IPS DF 6.9 (cell line): Measurements from ENCODE around the gene NFKBIB.
"Not testable (repeated sequence)": the region's sequence is repeated elsewhere in the genome, so short reads cannot be mapped to it uniquely, and the experiment has no call there.

Source experiments
- DNase-seq: peaks from one replicate; pipeline ENCODE4 v3.0.0-alpha.2; 2013; ENCODE audit warnings: low read depth, low spot score
- H3K27ac ChIP-seq: one replicate; pipeline ENCODE4 v1.5.1; 2013; ENCODE audit warnings: low read length, control low read depth
- H3K27me3 ChIP-seq: 2 replicates; pipeline ENCODE4 v1.6.1; 2013; ENCODE audit warnings: mild to moderate bottlenecking, low read length; ENCODE audit not compliant: control insufficient read depth, insufficient read depth
- H3K36me3 ChIP-seq: 2 replicates; pipeline ENCODE4 v1.6.1; 2013; ENCODE audit warnings: low read length; ENCODE audit not compliant: control insufficient read depth, insufficient read depth
- H3K4me1 ChIP-seq: 2 replicates; pipeline ENCODE4 v1.6.1; 2013; ENCODE audit warnings: low read length; ENCODE audit not compliant: control insufficient read depth, insufficient read depth
- H3K4me3 ChIP-seq: 2 replicates; pipeline ENCODE4 v1.5.1; 2013; ENCODE audit warnings: mild to moderate bottlenecking, low read length
- H3K9me3 ChIP-seq: 2 replicates; pipeline ENCODE4 v1.6.1; 2013; ENCODE audit warnings: low read length, inconsistent platforms; ENCODE audit not compliant: control insufficient read depth, insufficient read depth
- WGBS: extraction: QIAGEN DNeasy Blood & Tissue Kit; methylation state at CpG from one replicate; pipeline ENCODE4 v1.1.7; 2013; ENCODE audit warnings: mixed read lengths, missing lambda C conversion rate; ENCODE audit not compliant: insufficient read length, insufficient coverage; 5-methylcytosine and 5-hydroxymethylcytosine counted together

Gene NFKBIB

DNA sequence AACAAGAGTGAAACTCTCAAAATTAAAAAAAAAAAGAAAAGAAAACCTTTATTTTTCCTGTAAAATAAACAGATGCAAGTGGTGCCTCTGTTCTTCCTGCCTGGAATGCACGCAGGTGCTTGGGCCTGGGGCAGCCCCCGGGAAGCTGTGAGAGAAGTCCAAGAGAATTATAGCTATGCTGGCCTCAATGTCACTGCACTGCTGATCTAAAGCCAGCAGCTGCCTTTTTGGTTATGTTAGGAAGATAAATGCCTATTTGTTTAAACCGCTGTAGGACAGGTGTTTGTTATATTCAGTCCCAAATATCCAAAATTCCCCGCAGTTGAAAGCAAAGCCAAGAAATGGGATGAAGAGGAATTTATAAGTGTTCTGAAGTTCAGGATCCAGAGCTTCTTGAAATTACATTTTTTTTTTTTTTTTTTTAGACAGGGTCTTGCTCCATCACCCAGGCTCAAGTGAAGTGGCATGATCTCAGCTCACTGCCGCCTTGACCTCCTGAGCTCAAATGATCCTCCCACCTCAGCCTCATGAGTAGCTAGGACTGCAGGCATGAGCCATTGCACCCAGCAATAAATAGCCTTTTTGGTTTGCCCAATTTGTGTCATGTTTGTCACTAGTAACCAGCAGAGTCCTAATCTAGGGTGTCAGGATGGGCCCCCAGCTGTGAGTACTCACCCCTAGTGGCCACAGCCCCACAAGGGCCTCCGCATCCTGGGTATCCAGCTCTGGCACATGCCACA is 23.9 kb upstream of the NFKBIB start:
- Histone ChIP-seq H3K4me1 (peaks cover 3% of the 10 kb centered on the region; the same call in 1 of the 2 replicates), H3K9me3 (no peaks in the 10 kb centered on the region), H3K36me3 (no peaks in the 10 kb centered on the region), H3K27ac (no peak overlapping the region), H3K27me3 (no peaks in the 10 kb centered on the region), H3K4me3 (no peak overlapping the region)
- no peak for DNase-seq
- no CpG with 5 or more reads among the region's 6 CpGs for WGBS

DNA sequence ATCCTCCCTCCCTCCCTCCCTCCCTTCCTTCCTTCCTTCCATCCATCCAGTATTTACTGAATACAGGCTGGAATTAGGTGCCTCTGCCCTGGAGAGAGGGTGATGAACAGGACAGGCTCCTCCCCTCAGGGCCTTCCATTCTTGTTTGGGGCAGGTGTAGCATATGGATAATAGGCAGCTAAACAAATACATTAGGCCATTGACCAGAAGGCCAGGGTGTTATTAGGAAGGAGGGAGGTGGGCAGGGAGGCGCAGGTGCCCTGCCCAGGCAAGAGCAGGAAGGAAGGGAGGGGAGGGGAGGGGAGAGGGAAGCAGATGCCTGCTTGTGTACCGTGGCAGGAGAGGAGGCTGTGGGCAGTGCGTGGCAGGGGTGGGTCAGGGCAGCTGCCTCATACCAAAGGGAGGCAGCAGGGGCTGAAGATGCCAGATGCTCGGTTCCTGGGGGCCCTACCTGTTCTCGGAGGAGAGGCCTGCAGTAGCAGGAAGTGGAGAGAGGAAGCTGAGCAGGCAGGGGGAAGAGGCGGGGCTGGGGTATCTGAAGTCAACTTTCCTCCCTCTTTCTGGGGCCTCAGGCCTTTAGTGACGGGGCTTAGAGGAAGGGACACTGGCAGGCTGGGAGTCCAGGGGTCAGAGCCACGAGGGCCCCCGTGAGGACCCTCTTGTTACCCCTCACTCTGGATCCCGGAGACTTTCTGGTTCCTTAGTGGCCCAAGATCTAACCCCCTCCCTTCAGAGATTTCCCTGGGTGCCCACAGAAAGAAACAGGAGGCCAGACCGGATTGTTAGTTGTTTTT is 21.8 kb upstream of the NFKBIB start, which contains the start of gene RINL:
Gene RINL (minus strand): TSS at position 495 of the 794 bp plus-strand sequence. CDS start 1,533 bp downstream, outside the sequence.
- WGBS: no CpG with 5 or more reads among the region's 11 CpGs
- Histone ChIP-seq H3K27ac (no peak within 1 kb of the TSS), H3K4me3 (no peak within 1 kb of the TSS)

DNA sequence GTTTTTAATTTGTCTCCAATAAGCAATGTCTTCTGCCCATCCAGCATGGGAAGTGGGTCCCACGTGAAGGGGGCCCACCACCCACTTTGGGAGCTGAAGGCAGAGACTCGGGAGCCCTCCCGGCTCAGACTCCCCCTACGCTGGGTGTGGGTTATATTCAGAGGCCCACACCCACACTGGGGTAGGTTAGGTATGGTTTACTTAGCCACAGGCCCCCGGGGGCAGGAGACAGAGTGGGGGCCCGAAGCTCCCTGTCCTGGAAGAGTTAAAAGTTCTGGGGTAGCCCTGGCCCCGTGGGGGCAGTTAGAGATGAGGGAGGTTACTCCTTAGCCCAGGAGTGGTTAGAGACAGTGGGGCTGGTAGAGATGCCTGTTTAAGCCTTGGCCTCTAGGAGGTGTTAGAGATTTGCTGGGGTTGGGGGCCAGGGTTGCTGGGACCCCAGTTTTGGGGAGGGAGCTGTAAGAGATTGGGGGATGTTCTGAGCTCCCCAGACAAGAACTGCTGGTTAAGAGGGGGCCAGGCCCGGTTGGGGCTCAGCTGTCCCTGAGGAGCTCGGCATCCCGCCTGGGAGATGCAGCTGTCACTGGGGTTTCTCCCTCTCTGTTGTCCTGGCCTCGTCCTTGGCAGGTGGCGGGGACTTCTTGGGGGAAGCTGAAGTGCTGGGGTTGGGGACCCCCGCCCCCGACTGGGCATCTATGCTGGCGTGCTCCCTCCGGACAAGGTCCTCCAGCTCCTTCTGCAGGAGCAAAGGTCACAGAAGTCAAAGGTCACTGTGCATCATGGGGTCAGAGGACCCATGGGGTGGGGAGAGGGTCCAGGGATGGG is 21.0 kb upstream of the NFKBIB start:
- H3K4me3 ChIP-seq: no peak overlapping the region
- WGBS: no CpG with 5 or more reads among the region's 16 CpGs

More for the DNA sequence above, 21.8 kb upstream of the NFKBIB start, which contains the start of gene RINL:
- no peak for DNase-seq
- Histone ChIP-seq H3K27me3 (no peaks in the 10 kb centered on the region), H3K36me3 (no peaks in the 10 kb centered on the region), H3K9me3 (no peaks in the 10 kb centered on the region), H3K4me1 (peaks cover 3% of the 10 kb centered on the region; the same call in 1 of the 2 replicates)

GRCh38 chr19:38879400-38879751 is 20.4 kb upstream of the NFKBIB start:
- WGBS: no CpG with 5 or more reads among the region's 11 CpGs

More for the DNA sequence above, 21.0 kb upstream of the NFKBIB start:
- Histone ChIP-seq H3K9me3 (no peaks in the 10 kb centered on the region), H3K36me3 (no peaks in the 10 kb centered on the region), H3K27ac (no peak overlapping the region), H3K27me3 (no peaks in the 10 kb centered on the region), H3K4me1 (peaks cover 3% of the 10 kb centered on the region; the same call in 1 of the 2 replicates)
- no peak for DNase-seq

DNA sequence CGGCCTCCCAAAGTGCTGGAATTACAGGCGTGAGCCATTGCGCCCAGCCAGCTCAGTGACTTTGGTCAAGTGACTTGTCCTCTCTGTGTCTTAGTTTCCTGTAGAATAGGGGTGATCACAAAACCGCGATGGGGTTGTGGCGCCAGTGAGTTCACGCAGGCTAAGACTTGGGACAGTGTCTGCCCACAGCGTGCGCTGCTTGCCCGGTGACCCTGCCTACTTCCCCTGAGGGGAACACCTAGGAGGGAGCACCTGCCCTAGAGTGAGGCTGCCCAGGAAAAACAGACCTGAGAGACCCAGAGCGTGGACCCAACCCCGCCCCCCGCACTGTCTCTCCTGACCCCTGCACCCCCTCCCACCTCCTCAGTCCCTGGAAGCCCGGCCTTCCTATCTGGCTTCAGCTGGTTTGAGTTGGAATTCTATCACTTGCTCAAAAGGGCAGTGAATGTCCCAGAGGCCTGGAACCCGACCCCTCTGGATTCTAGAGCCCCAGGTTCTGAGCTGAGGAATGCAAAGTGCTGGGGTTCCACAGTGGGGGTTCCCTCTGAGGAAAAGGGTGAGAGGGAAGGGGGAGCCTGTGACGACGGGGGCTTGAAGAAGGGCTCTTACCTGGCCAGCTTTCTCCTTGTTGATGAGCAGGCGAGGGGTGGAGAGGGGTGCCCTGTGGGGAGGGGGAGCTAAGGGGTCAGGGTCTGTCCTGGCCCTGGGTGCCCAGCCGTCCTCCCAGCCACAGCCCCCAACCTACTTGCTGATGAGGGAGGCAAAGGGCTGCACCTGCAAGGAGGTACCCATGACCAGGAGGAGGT is 19.5 kb upstream of the NFKBIB start:
- no peak overlapping the region for H3K27ac ChIP-seq
- no peaks in the 10 kb centered on the region for H3K9me3 ChIP-seq
- H3K4me1 ChIP-seq: peaks cover 3% of the 10 kb centered on the region; the same call in 1 of the 2 replicates
- no CpG with 5 or more reads among the region's 19 CpGs for WGBS
- H3K4me3 ChIP-seq: no peak overlapping the region
- H3K36me3 ChIP-seq: no peaks in the 10 kb centered on the region
- DNase-seq: no peak
- no peaks in the 10 kb centered on the region for H3K27me3 ChIP-seq

More at GRCh38 chr19:38879400-38879751, 20.4 kb upstream of the NFKBIB start:
- Histone ChIP-seq H3K4me1 (peaks cover 3% of the 10 kb centered on the region; the same call in 1 of the 2 replicates), H3K9me3 (no peaks in the 10 kb centered on the region), H3K27me3 (no peaks in the 10 kb centered on the region), H3K36me3 (no peaks in the 10 kb centered on the region), H3K4me3 (no peak overlapping the region), H3K27ac (no peak overlapping the region)
- no peak for DNase-seq

DNA sequence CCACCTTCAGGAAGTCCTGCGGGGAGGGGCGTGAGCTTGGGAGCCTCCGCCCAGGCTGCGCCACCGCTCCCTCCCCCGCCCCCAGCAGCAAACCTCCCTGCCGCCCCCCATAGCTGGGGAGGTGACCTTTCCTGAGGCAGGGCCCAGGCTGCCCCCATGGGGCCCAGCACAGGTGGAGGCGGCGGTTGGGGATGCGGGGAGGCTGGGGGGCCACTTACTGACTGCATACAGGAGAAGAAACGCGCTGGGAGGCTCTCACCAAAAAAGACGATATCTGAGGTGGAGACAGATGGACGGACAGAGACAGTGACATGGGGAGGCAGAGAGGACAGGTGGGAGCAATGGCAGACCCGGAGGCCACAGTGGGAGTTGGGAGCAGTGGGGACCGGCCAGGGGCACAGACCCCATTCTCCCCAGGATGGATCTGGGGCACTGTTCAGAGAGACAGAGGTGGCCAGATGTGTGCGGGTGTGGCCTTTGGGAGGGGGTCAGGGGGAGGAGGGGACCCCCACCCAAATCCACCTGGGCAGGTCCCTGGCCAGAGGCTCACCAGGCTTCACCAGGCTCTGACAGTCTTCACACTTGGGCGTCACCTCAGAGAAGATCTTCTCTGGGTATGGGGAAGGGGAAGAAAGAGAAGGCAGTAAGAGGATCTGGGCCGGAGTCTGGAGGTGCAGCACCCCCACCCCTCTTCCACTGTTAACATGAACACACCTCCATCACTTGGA is 18.7 kb upstream of the NFKBIB start:
- Histone ChIP-seq H3K4me1 (peaks cover 3% of the 10 kb centered on the region; the same call in 1 of the 2 replicates), H3K36me3 (no peaks in the 10 kb centered on the region), H3K4me3 (no peak overlapping the region), H3K27ac (no peak overlapping the region), H3K27me3 (no peaks in the 10 kb centered on the region), H3K9me3 (no peaks in the 10 kb centered on the region)
- no peak for DNase-seq
- no CpG with 5 or more reads among the region's 19 CpGs for WGBS

GRCh38 chr19:38883286-38883685 is 16.5 kb upstream of the NFKBIB start:
- no peaks in the 10 kb centered on the region for H3K27me3 ChIP-seq
- H3K36me3 ChIP-seq: no peaks in the 10 kb centered on the region
- no CpG with 5 or more reads among the region's 9 CpGs for WGBS
- no peak overlapping the region for H3K4me3 ChIP-seq
- DNase-seq: no peak
- H3K27ac ChIP-seq: no peak overlapping the region
- H3K4me1 ChIP-seq: no peaks in the 10 kb centered on the region
- no peaks in the 10 kb centered on the region for H3K9me3 ChIP-seq

DNA sequence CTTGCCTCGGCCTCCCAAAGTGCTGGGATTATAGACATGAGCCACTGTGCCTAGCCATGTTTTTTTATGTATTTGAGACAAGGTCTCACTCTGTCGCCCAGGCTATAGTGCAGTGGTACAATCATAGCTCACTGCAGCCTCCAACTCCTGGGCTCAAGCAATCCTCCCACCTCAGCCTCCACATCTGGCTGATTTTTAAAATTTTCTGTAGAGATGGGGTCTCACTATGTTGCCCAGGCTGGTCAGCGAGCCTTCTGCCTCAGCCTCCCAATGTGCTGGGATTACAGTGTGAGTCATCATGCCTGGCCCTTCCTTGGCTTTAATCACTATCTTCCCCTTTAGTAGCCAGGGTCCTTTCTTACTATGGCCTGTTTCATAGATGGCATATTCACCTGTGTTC is 15.1 kb upstream of the NFKBIB start:
- H3K27me3 ChIP-seq, DNase-seq, H3K4me1 ChIP-seq, H3K4me3 ChIP-seq, H3K36me3 ChIP-seq, H3K27ac ChIP-seq, H3K9me3 ChIP-seq: not testable (repeated sequence)
- WGBS: no CpG with 5 or more reads among the region's 3 CpGs

- Histone ChIP-seq H3K27me3 (no peaks in the 10 kb centered on the region), H3K4me3 (no peak overlapping the region), H3K36me3 (no peaks in the 10 kb centered on the region), H3K9me3 (no peaks in the 10 kb centered on the region), H3K4me1 (no peaks in the 10 kb centered on the region), H3K27ac (no peak overlapping the region)
- DNase-seq: no peak
- WGBS: no CpG with 5 or more reads among the region's 17 CpGs
Measured at GRCh38 chr19:38888876-38889275, 10.9 kb upstream of the NFKBIB start.
